ENCODE measurements around the gene MYOC. TPM values are rescaled to one million over a fixed set of nuclear protein-coding genes. Genes with fewer than 3 reads are reported as not detected.

The MYOC gene
- total RNA-seq, 1 donor from 2014 or later, result not detected

Other genes starting within 250 kb of the MYOC start
- 172 and 194 TPM in 2 replicates for gene PRRC2C, start 167.2 kb downstream of the MYOC start, total RNA-seq (ENCODE audit: low replicate concordance)
- gene MYOCOS, start 30.4 kb downstream of the MYOC start, total RNA-seq (ENCODE audit: low replicate concordance), result not detected in 2 replicates
- gene VAMP4, start 89.4 kb upstream of the MYOC start, total RNA-seq (ENCODE audit: low replicate concordance), result 10.2 TPM in 2 replicates
- 32.9 and 39.8 TPM in 2 replicates for gene METTL13, start 129.0 kb upstream of the MYOC start, total RNA-seq (ENCODE audit: low replicate concordance)
- gene DNM3, start 188.8 kb upstream of the MYOC start, total RNA-seq (ENCODE audit: low replicate concordance), result 1.2 and 2.1 TPM in 2 replicates